ENCODE results near the gene MRPL53.

MRPL53 gene

GRCh38 chr2:74515981-74516633 is 43.6 kb upstream of the MRPL53 start (continued):
- no peak for TF ChIP-seq ZNF677 (tag by site-specific recombination; IDR thresholded peaks at IDR 0.05)
- no peak for TF ChIP-seq ZNF423 (tag by site-specific recombination; IDR thresholded peaks at IDR 0.05)

GRCh38 chr2:74515271-74515980 is 42.9 kb upstream of the MRPL53 start:
- TF ChIP-seq HOXC10 (CRISPR knock-in tag; IDR thresholded peaks at IDR 0.05) (no peak), ZBTB7A (tag by site-specific recombination; IDR thresholded peaks at IDR 0.05; ENCODE audit: low read depth) (no peak), PATZ1 (tag by site-specific recombination; IDR thresholded peaks at IDR 0.05) (no peak), ZNF19 (tag by site-specific recombination; IDR thresholded peaks at IDR 0.05; ENCODE audit: low read depth) (no peak), ZNF610 (tag by site-specific recombination; IDR thresholded peaks at IDR 0.05; ENCODE audit: borderline replicate concordance) (no peak), ZBTB10 (tag by site-specific recombination; IDR thresholded peaks at IDR 0.05) (no peak), ZNF341 (tag by site-specific recombination; IDR thresholded peaks at IDR 0.05; ENCODE audit: low read depth) (no peak), ZNF549 (tag by site-specific recombination; IDR thresholded peaks at IDR 0.05) (no peak)
- TF ChIP-seq, protein P1, sequence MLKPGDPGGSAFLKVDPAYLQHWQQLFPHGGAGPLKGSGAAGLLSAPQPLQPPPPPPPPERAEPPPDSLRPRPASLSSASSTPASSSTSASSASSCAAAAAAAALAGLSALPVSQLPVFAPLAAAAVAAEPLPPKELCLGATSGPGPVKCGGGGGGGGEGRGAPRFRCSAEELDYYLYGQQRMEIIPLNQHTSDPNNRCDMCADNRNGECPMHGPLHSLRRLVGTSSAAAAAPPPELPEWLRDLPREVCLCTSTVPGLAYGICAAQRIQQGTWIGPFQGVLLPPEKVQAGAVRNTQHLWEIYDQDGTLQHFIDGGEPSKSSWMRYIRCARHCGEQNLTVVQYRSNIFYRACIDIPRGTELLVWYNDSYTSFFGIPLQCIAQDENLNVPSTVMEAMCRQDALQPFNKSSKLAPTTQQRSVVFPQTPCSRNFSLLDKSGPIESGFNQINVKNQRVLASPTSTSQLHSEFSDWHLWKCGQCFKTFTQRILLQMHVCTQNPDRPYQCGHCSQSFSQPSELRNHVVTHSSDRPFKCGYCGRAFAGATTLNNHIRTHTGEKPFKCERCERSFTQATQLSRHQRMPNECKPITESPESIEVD (tag by site-specific recombination; IDR thresholded peaks at IDR 0.05), result no peak
- TF ChIP-seq, protein P2, sequence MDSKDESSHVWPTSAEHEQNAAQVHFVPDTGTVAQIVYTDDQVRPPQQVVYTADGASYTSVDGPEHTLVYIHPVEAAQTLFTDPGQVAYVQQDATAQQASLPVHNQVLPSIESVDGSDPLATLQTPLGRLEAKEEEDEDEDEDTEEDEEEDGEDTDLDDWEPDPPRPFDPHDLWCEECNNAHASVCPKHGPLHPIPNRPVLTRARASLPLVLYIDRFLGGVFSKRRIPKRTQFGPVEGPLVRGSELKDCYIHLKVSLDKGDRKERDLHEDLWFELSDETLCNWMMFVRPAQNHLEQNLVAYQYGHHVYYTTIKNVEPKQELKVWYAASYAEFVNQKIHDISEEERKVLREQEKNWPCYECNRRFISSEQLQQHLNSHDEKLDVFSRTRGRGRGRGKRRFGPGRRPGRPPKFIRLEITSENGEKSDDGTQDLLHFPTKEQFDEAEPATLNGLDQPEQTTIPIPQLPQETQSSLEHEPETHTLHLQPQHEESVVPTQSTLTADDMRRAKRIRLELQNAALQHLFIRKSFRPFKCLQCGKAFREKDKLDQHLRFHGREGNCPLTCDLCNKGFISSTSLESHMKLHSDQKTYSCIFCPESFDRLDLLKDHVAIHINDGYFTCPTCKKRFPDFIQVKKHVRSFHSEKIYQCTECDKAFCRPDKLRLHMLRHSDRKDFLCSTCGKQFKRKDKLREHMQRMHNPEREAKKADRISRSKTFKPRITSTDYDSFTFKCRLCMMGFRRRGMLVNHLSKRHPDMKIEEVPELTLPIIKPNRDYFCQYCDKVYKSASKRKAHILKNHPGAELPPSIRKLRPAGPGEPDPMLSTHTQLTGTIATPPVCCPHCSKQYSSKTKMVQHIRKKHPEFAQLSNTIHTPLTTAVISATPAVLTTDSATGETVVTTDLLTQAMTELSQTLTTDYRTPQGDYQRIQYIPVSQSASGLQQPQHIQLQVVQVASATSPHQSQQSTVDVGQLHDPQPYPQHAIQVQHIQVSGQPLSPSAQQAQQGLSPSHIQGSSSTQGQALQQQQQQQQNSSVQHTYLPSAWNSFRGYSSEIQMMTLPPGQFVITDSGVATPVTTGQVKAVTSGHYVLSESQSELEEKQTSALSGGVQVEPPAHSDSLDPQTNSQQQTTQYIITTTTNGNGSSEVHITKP (tag by site-specific recombination; IDR thresholded peaks at IDR 0.05), result no peak
- Histone ChIP-seq H3K4me1 (ENCODE audit: control insufficient read depth, insufficient read depth, low read length) (no peaks in the 10 kb centered on the region), H3K27ac (ENCODE audit: extremely low read depth, low read depth, low read length) (no peak overlapping the region), H3K4me3 (ENCODE audit: low read depth, low read length) (no peak overlapping the region), H3K36me3 (ENCODE audit: control insufficient read depth in 2 of 2, insufficient read depth in 1 of 2, low read length in 2 of 2) (no peaks in the 10 kb centered on the region), H3K9me3 (ENCODE audit: control insufficient read depth, insufficient read depth, low read depth, low read length) (no peaks in the 10 kb centered on the region)
- CTCF ChIA-PET, result no interaction called here
- POLR2A ChIA-PET, result interaction anchor here (0.9 to 1.0 kb wide), 2 partner anchors 10 to 14 kb away, joined by 3 to 4 read pairs; partner anchors contain the start of genes AUP1, DQX1 and HTRA2

Measured in HEK293 (cell line).